GM18517 (cell line): ENCODE data around the gene TCTN2.

ENCODE experiments used
- ATAC-seq: cut with Tn5 transposase; IDR thresholded peaks from one replicate; pipeline ENCODE4 v1.9.1; 2021; ENCODE audit warnings: mild to moderate bottlenecking, moderate library complexity; ENCODE audit not compliant: unreplicated experiment

Gene TCTN2

DNA sequence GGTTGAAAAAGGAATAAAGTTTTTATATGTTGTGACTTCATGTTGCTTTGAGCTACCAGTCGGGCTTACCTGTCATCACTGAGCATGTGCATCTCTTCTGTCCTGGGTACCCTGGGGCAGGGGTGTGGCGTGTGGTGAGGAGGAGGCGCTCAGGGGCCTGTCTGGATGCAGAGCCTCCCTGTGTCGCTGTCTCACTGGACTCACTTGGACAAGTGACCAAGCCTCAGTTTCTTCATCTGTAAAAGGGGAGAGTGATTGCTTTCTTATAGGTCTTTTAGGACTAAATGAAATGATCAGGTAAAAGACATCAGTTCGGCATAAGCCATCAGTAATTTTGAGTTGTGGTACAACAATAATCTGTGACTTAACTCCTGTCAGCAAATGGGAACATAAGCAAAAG lies 63.4 kb downstream of the TCTN2 start:
- no peak for ATAC-seq

DNA sequence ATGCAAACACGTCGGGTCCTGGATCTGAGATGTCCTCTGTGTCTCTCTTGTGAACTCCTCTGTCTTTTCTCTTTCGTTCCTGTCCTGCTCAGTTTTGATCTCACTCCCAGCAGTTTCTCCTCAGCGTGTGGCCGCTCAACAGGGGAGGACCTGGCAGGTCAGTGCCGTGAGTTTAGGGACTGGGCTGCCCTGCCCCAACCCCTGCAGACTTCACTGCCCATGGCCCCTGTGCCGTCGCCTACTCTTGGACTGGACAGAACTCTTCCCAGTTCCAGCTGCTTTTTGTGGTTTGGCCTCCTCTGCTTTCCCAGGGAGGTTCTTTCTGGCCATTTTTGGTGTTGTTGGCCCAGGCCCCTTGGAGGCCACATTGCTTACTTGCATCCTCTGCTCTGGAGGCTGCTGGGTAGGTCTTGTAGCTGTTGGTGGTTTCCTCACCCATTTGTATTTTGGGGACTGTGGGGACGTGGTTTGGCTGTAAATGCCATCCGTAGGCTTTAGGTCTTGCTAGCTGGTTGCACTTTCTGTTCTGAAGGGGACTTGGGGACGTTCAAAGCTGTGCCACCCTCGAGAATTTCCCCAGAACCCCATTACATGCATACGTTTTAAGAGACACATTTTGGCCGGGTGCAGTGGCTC lies 71.1 kb downstream of the TCTN2 start:
- ATAC-seq = no peak

DNA sequence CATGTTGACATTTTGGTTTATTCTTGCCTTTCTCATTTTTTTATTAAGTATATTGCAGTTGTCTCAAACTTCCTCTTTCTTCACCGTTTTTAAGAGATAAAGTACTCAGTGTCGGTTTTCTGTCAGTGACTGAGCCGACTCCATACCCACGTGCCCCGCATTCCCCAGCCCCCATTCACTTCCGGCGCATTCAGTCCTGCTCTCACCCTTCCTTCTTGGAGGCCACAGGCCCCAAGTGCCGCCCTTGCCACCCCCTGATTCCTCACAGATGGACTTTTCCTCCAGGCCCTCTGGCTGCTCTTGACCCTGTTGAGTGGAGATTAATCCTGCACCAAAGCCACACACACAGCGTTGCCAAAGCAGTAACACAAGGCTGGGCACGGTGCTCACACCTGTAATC lies 72.1 kb downstream of the TCTN2 start:
- ATAC-seq = no peak

DNA sequence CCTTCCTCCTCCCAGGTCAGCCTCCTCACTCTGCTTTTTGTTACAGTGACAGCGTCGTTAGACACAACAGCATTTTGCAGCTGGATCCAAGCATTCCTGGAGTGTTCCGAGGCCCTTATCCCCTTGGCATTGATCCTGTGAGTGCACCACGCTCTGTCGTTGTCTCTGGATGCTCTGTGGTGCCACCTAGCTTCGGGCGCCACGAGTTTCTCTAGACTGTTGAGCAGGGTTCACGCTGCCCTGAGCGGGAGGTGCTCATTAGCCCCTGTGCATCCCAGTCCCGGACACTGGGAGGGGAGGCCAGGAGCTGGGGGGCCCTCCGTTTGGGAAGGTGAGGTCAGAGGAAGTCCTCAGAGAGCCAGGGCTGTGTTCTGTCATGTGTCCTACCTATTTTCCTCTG lies 73.9 kb downstream of the TCTN2 start:
- ATAC-seq = no peak

DNA sequence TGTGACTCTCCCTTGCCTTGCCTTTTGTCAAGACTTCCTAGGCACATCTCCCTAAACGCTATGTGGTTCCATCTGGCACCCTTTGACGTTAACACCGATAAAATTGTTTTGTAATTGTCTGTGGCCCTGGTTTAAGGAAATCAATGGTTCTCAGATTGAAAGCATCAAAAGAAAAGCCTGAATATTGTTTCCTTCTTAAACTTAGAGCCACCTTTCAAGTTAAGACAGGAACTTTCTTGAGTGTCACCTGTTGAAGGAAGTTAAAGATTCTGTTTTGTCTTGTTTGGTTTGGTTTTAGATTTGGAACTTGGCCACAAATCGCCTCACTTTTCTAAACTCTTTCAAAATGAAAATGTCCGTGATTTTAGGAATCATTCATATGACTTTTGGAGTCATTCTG lies 76.4 kb downstream of the TCTN2 start:
- no peak for ATAC-seq

DNA sequence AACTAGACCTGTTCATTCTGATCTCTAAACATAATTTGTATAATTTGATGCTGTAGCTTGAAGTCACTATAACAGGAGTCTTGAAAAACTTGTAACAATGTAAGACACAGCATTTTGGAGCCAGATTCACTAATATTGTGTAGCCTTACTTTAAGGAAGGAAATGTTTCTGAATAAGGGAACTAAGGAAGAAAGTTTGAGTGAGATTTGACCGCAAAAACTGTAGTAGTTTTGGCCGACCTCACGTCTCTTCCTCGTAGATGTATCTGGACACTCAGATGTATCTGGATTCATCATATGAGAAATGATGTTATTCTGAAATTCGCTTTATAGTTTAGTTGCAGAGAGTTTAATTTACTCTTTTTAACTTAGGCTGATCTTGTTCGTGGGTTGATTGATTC lies 77.2 kb downstream of the TCTN2 start:
- no peak for ATAC-seq

DNA sequence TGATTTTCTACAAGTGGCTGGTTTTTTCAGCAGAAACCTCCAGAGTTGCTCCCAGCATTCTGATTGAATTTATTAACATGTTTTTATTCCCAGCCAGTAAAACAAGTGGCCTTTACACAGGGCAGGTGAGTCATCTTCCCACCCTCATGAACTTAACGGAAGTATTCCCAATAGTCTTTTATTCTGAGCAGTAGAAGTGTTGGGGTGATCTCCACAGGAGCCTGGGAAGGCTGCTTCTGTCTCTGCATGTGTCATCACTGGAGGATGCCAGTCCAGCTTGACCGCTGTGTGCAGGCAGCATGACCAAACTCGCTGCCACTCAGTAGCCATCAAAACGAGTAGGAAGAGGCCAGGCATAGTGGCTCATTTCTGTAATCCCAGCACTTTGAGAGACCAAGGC lies 77.7 kb downstream of the TCTN2 start:
- no peak for ATAC-seq

DNA sequence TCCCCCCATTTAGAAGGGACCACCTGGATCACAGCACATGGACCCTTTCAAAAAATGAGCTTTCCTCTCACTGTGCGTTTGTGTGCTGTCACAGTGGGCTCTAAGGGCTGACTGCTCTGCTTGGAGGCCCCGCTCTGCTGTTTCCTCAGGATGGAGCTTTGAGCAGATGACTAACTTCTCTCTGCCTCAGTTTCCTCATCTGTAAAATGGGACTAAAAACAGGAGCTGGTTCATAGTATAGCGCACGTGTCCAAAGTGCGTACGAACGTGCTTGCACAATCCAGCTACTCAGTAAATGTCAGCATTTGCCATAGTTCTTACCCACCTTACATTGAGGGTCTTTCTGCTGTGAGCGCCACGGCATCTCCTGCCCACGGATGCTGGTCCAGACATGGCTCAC lies 78.4 kb downstream of the TCTN2 start:
- no peak for ATAC-seq

DNA sequence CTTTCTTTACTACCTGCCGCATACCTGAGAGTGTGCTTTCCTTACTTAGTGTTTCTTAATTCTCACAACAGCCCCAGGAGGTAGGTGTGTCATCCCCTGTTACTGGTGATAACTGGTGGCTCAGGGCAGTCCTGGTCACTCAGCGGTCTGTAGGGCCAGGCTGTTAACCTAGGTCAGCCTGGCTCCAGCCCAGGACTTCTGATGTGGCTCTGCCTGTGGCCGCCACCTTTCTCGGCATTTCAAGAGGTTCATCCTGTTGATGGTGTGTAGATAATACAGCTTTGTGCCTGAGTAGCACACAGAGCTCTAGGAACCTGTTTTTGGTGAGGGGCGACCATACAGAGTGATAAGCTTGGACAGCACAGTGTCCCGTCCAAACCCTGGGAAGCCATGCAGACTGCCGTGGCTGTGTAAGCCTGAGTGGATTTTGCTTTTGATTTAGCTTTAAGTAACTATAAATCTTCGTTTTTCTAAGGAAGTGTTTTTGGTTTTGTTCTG lies 79.3 kb downstream of the TCTN2 start:
- ATAC-seq = no peak

DNA sequence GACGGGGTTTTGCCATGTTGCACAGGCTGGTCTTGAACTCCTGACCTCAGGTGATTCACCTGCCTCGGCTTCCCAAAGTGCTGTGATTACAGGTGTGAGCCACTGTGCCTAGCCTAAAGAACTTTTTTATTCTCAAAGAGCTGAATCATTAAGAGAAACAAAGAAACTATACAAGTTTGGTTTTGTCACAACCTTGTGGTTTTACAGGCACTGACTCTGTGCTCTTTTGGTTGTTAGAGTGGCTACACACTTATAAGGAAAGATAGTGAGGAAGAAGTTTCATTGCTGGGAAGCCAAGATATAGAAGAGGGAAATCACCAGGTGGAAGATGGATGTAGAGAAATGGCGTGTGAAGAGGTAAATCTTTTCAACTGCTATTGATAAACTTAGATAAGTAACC lies 81.1 kb downstream of the TCTN2 start:
- ATAC-seq = no peak

DNA sequence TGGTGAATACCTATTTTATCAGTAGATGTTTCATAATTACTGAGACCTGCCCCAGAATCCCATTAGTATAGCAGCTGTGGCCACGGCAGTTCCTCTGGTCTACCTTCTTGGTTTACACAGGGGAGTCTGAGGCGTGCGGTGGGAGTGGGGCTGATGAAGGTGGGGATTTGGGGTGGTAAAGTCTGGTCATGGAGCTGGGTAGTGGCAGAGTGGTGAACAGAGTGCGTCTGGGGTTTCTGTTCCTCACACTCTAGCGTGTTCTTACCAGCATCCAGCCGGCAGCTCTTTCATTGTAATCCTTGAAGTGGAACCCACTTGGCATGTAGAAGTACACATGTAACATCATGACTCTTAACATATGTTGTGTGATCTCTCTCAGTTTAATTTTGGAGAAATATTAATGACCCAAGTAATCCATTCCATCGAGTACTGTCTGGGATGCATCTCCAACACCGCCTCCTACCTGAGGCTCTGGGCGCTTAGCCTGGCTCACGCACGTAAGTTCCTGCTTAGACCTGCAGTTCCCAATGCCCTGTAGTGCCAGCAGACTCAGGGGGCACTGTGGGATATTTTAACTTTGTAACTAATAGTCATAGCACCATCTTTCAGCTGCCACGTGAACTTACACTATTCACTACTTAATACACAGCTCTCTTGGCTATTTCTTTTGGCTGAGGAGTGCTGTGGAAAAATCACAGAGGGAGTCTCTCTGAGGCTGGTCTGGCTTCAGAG lies 83.3 kb downstream of the TCTN2 start:
- ATAC-seq = no peak

DNA sequence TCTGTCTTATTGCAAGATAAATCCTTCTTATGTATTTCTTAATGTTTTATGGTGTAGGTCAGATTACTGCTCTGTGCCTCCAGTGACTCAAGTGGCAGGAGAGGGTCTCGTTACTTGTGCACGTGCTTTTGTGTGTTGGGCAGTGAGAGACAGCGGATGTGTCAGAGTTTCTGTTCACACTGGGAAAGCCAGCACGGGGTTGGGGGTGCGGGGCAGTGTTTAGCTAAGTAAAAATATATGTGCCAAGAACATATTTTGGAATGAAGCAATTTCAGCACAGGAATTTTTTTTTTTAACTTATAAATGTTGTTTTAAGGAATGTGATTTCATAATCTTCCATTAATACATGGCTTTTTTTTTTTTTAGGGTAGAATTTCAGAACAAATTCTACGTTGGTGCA lies 86.6 kb downstream of the TCTN2 start:
- no peak for ATAC-seq
